OCI-LY7 (cell line): ENCODE results near the gene CNGA2.

ENCODE experiments used
- EZH2phosphoT487 ChIP-seq: fragments of 200-600 bp; sonication (generic); IDR thresholded peaks from 2 replicates; pipeline ENCODE4 v1.6.1; 2018; ENCODE audit warnings: low read depth, borderline replicate concordance, mild to moderate bottlenecking, mixed run types, antibody characterized with exemption, low read length, moderate library complexity, mixed read lengths
- TF ChIP-seq, protein P1 (sequence below): fragments of 200-600 bp; sonication (generic); conservative IDR thresholded peaks from 2 replicates; pipeline ENCODE4 v1.5.1; 2014; ENCODE audit warnings: mild to moderate bottlenecking, antibody characterized with exemption, low read length, moderate library complexity, mixed read lengths

DNA sequence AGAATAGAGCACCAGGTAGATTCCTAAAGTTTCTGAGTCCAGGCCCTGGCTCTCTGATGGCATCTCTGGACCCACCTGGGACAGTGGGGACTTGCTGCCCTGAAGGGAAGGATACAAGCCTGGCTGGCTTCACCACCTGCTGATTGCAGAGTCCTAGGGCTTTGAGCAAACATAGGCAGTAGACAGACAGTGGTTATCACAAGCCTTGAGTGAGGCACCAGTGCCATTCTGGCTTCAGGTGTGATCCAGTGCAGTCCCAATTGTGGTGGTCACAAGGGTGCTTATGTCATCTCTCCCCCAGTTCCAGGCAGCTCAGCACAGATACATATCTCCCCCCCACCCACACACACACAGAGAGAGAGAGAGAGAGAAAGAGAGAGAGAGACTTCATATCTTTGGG lies 45.9 kb upstream of the CNGA2 start:
- no peak for TF ChIP-seq EZH2phosphoT487
- TF ChIP-seq, protein P1, sequence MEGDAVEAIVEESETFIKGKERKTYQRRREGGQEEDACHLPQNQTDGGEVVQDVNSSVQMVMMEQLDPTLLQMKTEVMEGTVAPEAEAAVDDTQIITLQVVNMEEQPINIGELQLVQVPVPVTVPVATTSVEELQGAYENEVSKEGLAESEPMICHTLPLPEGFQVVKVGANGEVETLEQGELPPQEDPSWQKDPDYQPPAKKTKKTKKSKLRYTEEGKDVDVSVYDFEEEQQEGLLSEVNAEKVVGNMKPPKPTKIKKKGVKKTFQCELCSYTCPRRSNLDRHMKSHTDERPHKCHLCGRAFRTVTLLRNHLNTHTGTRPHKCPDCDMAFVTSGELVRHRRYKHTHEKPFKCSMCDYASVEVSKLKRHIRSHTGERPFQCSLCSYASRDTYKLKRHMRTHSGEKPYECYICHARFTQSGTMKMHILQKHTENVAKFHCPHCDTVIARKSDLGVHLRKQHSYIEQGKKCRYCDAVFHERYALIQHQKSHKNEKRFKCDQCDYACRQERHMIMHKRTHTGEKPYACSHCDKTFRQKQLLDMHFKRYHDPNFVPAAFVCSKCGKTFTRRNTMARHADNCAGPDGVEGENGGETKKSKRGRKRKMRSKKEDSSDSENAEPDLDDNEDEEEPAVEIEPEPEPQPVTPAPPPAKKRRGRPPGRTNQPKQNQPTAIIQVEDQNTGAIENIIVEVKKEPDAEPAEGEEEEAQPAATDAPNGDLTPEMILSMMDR = no peak
